Keratinocyte (primary cell): Measurements from ENCODE around the gene NPSR1.

ENCODE experiments used
- CTCF ChIP-seq, 3 experiments: IDR thresholded peaks in 1 of 3; conservative IDR thresholded peaks in 1 of 3; optimal IDR thresholded peaks in 1 of 3; 2 replicates in 2 of 3; 3 replicates in 1 of 3; pipeline versions ENCODE3 to v1.5.1; 2011; ENCODE audit warnings: low read length in 3 of 3, mild to moderate bottlenecking in 3 of 3, moderate library complexity in 2 of 3, control low read depth in 1 of 3, inconsistent platforms in 1 of 3; ENCODE audit not compliant: insufficient read depth in 2 of 3; ENCODE audit errors: extremely low read depth in 1 of 3
- EZH2 ChIP-seq: IDR thresholded peaks from one replicate; pipeline ENCODE4 v1.6.1; 2012; ENCODE audit warnings: inconsistent platforms, mild to moderate bottlenecking, low read length, moderate library complexity

- TF ChIP-seq CTCF (optimal IDR thresholded peaks at IDR 0.05 in 1 of 3, IDR thresholded peaks at IDR 0.05 in 1 of 3, conservative IDR thresholded peaks at IDR 0.05 in 1 of 3; ENCODE audit: extremely low read depth in 1 of 3, insufficient read depth in 2 of 3, low read length in 3 of 3) (no peak), EZH2 (no peak)
Measured at GRCh38 chr7:34756025-34756437, 98.0 kb downstream of the NPSR1 start.
